G401.6 (cell line): ENCODE results near the gene TANC1.

Experiments used
- FAIRE-seq: peaks from 2 replicates; lab custom pipeline; 2012; peaks lifted over from hg19 to GRCh38; lab: Jason Lieb, UNC

Gene TANC1

DNA sequence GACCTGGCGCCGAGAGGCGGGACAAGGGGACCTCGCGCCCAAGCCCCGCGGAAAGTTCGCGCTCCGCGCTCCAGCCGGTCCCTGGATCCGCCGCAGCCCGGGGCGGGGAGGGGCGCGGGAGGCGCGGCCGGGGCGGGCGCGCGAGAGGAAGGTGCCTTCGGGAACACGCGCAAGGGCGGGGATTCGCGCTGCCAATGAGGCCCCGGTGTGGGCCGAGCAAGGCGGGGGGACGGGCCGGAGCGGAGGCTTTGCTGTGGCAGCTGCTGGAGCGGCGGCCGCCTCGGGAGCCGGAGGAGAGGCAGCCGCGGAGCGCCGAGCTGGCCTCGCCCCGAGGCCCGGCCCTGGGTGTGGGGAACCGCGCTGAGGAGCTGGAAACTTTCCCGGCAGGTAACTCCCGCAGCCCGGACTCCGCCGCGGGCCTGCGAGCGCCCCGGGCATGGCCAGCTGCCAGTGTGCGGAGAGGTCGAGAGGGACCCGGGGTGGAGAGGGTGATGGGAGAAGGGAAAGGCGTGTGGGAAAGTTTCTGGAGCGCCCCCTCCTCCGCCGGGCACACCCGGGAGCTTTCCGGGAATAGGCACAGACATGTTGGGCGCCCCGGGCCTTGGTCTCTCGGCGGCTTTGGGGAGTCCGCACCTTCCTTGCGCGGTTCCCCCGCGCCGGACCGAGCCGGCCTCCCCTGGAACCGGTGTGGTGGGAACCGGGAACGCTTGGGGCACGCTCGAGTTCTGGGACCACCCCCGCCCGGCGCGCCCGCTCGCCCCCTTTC is at the start of gene TANC1:
Gene TANC1, plus strand, starts transcription at position 245 of the 766 bp plus-strand sequence. CDS start 97,271 bp downstream, outside the sequence.
- FAIRE-seq: no peak

DNA sequence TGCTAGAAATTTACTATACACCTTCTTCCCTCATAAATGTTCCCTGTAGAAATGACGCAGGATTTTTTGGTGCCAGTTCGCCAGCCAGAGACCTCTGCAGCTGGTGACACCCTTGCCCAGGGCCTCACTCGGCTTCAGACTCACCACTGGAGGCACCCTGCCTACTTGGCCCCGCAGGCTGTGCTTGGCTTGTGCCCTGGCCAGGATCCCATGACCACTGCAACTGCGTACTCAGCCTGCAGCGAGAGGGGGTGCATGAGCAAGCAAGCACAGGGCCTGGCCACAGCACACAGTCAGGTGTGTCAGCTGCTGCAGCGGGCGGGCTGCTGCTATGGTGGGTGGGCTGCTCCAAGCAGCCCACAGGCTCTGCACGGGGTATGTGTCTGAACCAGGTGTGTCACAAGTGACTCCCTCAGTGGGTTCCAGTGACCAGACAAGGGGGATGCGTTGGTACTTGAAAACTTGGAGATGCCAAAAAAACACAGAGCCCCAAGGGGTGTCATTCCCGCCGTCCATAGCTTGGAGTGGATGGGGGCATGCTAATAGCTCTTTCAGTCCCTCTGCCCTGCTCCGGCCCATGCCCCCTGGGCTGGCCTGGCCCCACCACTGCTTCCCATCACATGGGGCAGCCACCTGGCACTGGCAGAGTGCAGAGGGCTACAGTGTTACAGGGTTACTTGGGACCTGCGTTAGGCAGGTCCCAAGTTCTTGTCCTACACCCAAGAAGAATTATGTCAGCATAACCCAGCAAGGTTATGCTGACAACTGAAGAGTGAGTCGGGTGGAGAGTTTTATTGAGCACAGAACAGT is 46.6 kb upstream of the TANC1 start:
- FAIRE-seq: no peak

DNA sequence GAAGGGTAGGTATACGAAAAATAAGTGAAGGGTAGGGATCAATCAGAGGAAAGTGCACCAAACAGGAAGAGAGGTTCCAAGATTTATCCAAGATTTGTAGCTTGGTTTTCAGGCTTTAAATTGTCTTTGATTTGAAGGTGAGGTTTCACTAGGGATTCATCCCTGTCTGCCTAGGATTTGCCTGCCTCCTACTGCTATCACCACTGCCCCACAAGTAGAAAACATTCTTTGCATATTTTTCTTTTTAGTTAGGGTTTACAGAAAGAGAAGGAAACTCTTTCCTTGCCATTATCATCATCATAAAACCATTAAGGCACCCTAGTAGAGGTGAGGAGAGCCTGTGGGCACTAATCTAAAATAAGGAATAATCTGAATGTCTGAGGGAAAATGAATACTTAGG is 45.8 kb upstream of the TANC1 start:
- no peak for FAIRE-seq

DNA sequence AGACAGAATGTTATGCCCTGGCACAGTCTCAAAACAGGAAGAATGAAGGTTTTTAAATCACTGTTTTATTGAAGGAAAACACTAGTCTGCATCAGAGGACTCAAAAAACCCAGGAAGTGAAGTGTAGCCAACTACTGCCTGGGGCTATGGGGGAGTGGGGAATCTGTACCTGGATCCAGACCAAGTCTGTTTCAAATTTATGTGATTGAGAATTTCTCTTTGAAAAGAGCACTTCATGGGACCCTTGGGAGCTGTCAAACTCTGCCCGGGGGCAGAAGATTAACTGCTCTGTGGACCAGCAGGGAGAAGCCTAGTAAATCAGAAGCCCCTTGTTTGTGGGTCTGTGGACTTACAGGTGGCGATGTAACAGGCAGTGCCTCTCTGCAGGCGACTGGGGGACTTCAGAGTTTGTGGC is 45.3 kb upstream of the TANC1 start:
- no peak for FAIRE-seq

DNA sequence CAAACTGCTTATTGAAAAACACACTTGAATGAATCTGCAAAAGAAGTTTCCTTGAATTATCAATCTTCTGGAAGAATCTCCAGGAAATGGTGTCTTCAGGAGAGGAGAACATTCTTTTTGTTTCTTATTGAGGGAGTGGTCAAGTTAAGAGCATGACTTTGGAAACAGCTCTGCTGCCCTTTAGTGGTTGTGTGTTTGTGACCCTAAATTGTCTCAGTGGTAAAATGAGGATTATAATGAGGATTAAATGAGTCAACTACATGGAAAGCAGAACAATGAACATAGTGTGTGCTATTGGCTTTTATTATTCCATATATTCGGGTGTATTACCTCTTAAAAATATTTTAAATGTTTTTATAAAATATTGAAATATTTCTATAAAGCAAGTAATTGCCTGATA is 44.8 kb upstream of the TANC1 start:
- FAIRE-seq: no peak

DNA sequence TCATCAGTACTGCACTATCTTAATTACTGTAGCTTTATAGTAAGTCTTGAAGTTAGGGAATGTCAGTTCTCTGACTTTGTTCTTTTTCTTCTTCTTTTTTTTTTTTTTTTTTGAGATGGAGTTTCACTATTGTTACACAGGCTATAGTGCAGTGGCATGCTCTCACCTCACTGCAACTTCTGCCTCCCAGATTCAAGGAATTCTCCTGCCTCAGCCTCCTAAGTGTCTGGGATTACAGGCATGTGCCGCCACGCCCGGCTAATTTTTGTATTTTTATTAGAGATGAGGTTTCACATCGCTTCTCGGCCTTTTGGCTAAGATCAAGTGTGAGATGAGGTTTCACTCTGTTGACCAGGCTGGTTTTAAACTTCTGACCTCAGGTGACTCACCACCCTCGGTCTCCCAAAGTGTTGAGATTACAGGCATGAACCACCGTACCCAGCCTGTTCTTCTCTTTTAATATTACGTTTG is 41.9 kb upstream of the TANC1 start:
- no peak for FAIRE-seq

DNA sequence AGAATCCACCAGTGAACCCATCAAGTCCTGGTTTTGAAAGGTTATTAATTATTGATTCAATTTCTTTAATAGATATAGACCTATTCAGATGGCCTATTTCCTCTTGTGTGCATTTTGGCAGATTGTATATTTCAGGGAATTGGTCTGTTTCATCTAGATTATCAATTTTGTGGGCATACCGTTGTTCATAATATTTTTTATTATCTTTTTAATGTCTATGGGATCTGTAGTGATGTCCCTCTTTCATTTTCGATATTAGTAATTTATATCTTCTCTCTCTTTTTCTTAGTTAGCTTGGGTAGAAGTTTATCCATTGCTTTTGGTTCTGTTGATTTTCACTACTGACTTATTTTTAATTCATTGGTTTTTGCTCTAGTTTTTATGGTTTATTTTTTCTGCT is 39.9 kb upstream of the TANC1 start:
- FAIRE-seq: no peak

DNA sequence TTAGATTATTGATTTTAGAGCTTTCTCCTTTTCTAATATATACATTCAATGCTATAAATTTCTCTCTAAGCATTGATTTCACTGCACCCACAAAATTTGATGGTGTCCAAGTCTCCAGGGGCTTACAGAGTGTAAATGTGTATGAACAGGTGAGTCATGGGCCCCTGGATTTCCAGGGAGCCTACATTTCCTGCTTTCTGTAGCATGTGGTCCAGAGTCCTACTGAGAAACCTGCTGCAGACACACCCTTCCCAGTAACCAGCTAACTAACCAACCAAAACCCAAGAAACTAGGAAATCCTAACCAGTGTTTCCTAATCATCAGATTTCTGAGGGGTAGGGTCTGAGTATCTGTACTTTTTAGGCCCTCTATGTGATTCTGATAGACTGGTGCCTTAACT is 39.5 kb upstream of the TANC1 start:
- no peak for FAIRE-seq

DNA sequence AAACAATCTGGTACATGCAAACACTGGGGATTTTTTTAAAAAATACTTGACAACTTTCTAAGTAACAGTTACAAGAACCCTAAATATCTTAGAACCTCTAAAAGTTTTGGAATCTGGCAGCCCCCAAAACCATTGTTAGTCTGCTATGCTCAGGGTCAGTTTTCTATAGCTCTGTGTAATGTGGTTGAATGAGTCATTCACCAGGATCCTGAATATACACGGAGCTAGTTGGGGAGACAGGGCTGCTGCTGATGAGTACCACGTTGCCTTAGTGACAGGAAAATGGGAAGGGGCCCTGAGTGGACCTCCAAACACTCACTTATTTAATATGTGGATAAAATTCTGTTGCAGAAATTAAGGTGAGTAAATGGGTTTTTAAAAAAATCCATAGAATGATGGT is 36.9 kb upstream of the TANC1 start:
- no peak for FAIRE-seq

DNA sequence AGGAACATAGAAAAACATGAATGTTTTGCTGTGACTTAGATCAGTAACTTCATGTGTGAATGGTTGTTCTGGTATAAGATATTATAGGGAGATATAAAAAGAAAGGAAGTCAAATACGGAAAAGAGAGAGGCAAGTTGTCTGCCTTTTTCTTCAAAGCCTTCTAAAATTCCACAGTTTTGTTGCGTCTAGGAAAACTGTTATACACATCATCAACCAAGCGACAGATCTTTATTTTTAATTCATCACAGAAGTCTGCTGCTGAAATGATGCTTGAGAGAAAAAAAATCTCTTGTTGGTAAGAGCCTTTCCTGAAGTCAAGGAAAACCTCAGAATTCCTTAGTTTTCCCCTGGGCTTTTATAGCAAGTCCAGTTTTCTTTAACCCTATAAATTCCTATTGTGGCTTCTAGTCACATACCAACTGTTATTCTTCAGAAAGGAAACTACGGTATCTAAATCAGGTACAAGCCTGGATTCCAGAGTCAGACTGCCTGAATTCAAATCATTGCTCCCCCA is 36.3 kb upstream of the TANC1 start:
- FAIRE-seq: no peak

DNA sequence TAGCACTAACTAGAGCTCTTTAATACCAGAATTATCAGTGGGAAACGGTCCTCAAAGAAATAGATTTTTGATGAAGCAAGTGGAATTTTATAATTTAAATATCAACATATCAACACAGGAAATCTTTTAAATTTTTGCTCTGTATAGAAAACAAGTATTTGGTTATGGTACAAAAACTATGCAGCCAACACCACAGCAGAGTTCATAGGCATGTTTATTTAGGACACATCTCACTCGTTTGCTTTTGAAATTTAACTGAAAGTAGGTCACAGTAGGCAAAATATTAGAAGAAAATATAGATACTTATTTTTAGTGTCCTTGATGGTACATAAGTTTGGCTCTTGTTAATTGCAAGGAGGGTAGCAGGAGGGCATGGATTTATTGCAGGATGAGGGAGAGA is 34.3 kb upstream of the TANC1 start:
- no peak for FAIRE-seq

DNA sequence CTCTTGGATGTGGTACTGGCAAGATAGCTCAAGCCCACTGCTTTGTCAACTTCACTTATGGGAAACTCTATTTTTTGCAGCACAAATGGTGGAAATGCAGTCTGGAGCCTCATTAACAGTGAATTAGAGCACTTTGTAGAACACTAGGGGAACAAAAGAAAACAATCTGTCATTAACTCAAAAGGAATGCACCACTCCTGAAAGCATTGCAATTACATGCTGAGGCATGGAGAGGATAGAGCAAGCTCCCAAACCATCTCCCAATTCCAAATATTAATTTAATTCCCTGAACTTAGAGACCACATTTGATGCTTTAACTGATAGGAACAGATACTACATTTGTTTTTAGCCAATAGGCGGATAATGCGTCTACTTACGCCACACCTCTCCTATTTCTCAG is 32.8 kb upstream of the TANC1 start:
- no peak for FAIRE-seq

DNA sequence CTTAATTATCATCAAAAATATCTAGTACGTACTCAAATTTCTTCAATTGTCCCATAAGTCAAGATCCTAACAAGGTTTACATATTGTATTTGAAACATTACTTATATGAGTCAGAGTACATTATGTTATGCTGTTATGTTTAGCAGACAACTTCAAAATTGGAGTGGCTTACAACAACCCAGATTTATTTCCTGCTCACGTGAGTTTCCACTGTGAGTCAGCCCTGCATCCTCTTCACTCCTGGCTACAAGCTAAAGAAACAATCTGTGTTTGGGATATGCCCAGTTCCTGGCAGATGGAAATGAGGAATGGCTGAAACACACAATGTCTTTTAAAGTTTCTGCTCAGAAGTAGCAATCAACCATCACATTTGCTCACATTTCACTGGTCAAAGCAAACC is 31.5 kb upstream of the TANC1 start:
- FAIRE-seq: no peak

DNA sequence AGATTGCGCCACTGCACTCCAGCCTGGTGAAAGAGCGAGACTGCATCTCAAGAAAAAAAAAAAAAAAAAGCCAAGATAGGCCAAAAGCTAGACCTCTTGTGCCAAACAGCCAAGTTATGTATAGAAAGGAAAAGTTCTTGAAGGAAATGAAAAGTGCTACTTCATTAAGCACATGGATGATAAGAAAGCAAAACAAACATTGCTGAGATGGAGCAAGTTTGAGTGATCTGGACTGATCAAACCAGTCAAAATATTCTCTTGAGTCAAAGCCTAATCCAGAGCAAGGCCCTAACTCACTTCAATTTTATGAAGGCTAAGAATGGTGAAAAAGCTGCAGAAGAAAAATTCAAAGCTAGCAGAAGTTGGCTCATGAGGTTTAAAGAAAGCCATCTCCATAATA is 28.1 kb upstream of the TANC1 start:
- FAIRE-seq: no peak

DNA sequence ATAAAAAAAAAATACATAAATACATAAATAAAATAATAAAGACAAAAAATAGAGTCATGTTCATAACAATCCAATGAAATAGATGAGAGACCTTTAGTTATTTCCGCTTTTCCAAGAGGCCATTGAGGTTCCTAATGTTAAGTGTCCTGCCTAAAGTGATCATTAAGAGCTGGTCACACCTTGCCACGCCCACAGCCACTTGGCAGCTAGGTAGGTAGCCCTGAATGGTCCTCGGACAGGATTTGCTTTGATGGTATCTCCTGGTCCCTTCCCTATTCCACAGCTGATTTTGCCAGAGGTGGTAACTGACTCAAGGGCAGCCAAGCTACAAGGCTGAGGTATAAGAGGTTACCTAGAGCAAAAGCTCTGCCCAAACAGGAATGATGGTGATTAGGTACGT is 24.5 kb upstream of the TANC1 start:
- no peak for FAIRE-seq

DNA sequence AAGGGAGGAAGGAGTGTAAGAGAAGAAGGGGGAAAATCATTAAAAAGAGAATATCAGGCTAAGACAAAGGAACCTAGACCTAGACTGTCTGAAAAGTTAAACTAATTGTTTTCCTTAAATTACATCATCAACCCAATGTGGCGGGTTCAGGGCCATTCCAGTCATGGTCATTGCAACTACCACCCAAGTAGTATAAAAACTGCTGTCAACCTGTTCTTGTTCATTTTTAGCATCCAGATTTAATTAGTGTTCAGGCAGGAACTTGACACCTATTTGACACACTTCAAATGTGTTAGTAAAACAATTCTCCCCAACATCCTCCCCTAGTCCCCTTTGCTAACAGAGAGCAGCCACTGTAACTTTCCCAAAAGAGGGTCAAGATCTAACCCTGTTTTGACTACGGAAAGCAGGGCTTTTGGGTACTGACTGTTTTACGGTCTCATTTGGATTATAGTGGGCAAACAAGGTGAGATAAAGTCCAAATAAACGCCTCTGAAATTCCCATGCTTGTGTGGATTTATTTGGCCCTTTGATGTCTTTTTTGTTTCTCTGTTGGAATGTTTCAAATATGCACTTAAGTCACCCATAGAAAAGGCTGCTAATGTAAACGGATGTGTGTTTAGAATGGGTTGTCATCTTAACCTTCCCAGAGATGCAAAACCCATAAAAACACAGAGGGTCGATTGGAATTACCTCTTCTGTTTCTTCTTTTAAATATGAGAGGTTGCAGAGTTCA is 19.3 kb upstream of the TANC1 start:
- no peak for FAIRE-seq

DNA sequence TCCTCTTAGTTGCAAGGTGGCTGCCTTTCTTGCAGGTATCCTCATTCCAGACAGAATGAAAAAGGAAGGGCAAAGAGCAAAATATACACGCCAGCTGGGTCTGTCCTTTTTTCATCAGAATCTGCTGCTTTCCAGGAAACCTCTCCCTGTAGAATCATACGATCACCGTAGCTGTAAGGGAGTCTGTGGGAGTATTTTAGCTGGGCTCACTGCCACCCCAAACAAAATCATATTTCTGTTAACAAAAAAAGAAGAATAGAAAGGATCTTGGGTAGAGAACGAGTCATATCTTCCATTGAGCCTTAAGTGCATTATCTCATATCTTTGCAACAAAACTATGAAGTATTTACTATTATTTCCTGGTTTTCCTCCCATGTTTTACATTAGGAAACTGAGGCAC is 15.0 kb upstream of the TANC1 start:
- FAIRE-seq: no peak

DNA sequence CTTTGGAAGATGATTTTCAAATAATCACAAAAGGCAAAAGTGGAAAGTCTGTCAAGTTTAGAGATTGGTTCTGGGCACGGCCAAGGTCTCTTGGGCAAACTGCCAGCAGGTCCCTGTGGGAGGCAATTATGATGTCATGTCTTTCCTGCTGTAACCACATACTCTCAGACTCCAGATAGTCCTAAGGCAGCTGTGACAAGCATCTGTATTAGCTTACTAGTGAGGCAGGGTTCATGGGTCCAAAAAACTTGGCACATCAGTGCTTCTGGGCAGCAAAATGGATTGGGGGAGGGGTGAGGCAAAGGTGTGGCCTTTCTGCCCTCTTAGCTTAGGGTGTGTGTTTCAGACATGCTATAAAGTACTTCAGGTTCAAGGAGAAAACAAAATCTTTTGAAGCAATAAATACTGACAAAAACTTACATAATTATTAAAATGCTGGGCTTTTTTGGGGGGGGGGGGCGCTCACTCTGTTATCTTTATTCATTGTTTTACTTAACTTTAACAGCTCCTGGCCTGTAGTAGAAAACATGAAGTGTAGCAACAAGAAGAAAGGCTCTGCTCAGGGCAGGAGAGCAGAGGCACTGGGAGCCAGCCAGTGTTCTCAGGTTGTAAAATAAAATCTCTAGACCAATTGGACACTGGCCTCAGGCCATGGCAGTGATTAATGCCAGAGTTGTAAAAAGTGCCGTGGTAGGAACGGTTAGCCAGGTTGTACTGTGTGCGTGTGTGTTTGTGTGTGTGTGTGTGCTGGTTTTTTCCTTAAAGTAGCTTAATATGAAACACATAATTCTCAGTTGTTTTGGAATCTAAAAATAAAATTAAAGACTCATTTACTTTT is 14.3 kb upstream of the TANC1 start:
- FAIRE-seq: no peak

DNA sequence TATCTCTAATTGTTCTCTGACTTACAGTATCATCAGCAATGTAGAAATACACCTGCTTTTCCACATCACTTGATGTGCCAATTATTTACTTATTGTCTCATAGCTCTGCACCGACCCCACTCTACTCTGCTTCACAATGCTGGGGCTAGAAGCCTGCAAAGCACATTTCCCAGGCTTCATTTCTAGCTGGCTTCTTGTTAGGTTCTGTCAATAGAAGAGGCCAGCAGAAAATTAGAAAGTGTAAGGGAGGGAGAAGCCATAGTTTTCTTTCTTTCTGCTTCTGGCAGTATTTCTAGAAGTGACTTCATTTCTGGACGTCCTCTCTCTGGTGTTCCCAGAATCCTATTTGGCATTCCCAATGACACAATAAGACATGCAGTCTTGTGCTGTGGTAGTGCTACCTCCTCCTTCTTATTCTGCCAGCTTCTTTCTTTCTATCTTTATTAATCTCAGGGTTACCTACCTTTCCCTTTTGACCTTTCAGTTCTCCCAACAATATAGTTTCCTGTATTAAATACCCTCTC is 12.5 kb upstream of the TANC1 start:
- FAIRE-seq: no peak

DNA sequence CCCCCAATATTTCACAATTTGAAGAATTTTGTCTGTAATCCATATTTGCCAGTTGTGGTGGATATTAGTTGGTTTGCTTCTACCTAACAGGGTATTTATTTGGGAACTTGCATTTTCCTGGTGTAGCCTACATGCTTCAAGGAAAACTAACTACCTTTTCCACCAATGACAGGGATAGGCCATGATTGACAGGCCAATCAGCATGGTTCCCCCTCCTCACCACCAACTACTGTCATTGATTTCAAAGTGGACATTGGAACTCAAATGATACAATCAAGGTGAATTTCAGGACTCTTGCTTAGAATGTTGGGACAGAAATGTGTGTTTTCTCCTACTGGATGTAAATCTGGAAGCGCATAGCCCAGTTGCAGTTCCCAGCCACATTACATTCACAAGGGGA is 10.1 kb upstream of the TANC1 start:
- no peak for FAIRE-seq

DNA sequence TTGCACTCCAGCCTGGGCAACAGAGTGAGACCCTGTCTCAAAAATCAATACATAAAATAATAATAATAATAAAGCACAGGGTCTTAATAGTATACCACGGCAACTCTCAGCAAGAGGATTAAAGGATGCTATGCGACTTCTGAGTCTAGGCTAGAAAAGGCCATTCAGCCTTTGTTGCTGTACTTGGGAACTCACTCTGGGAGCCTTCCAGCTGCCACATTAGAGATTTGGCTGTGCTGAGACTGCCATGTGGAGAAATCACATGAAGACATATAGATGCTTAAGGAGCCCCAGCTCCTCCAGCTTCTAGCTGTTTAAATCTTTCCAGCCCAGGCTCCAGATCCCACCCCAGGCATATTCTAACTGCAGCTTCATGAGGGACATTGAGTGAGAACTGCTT is 8.2 kb upstream of the TANC1 start:
- FAIRE-seq: no peak

DNA sequence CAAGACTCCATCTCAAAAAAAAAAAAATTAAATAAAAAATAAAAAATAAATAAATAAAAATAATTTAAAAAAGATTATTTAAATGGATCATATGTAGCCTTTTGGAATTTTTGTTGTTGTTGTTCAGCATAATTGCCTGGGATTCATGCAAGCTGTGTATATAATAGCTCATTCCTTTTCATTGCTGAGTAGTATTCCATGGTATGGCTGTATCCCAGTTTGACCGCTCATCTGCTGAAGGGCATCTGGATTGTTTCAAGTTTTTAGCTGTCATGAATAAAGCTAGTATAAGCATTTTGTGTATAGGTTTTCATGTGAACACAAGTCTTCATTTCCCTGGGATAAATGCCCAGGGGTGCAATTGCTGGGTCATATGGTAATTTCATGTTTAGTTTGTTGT is 6.4 kb upstream of the TANC1 start:
- FAIRE-seq: no peak
